Suprapubic skin (tissue), 4 donors: ENCODE results near the gene SLC7A11. TPM values are rescaled to one million over a fixed set of nuclear protein-coding genes. Genes with fewer than 3 reads are reported as not detected.

Source experiments
- DNase-seq, 2 donors: peaks; one replicate each; pipeline ENCODE4 v3.0.0-alpha.2; 2019; ENCODE audit warnings: low spot score in 2 of 2
- H3K27ac ChIP-seq: fragments of 200-600 bp; sonication (generic); one replicate; pipeline ENCODE4 v1.5.1; 2019
- H3K27me3 ChIP-seq: fragments of 200-600 bp; sonication (generic); one replicate; pipeline ENCODE4 v1.5.1; 2019
- H3K36me3 ChIP-seq: fragments of 200-600 bp; sonication (generic); one replicate; pipeline ENCODE4 v1.5.1; 2019
- H3K4me1 ChIP-seq: fragments of 200-600 bp; sonication (generic); one replicate; pipeline ENCODE4 v1.5.1; 2019
- H3K4me3 ChIP-seq: fragments of 200-600 bp; sonication (generic); one replicate; pipeline ENCODE4 v1.5.1; 2019; ENCODE audit warnings: mild to moderate bottlenecking
- H3K9me3 ChIP-seq: fragments of 200-600 bp; sonication (generic); one replicate; pipeline ENCODE4 v1.5.1; 2019
- CTCF ChIP-seq, 2 donors: fragments of 200-600 bp in 1 of 2; fragments of 450-650 bp in 1 of 2; sonication (generic) in 1 of 2; IDR thresholded peaks; one replicate each; pipeline ENCODE4 v1.5.1; 2016 to 2019; ENCODE audit warnings: antibody characterized with exemption in 2 of 2, mild to moderate bottlenecking in 1 of 2, moderate library complexity in 1 of 2
- EP300 ChIP-seq: sonication (generic); formaldehyde crosslinking; IDR thresholded peaks from one replicate; pipeline ENCODE4 v1.6.1; 2017; ENCODE audit warnings: antibody characterized with exemption
- POLR2A ChIP-seq, 2 donors: fragments of 450-650 bp; IDR thresholded peaks; one replicate each; pipeline ENCODE4 v1.6.1; 2017; ENCODE audit warnings: antibody characterized with exemption in 2 of 2, mild to moderate bottlenecking in 2 of 2, moderate library complexity in 2 of 2
- POLR2AphosphoS5 ChIP-seq, 3 donors: sonication (generic); formaldehyde crosslinking; IDR thresholded peaks; one replicate each; pipeline ENCODE4 v1.6.1; 2017; ENCODE audit warnings: antibody characterized with exemption in 3 of 3
- WGBS: methylation state at CpG from one replicate; pipeline ENCODE4 v1.1.5; 2018; 5-methylcytosine and 5-hydroxymethylcytosine counted together
- total RNA-seq, 4 donors: library from RNA; depleted of rRNA; stranded (reverse); fragments of >200 nt; gene quantifications; one replicate each; pipeline ENCODE4 v1.1.0, GENCODE V29; 2016

SLC7A11 gene
- total RNA-seq, 4 donors from 2014 or later, result 0.48 to 2.1 (median 1.2) TPM

GRCh38 chr4:138188406-138189084, 53.6 kb downstream of the SLC7A11 start:
- H3K27me3 ChIP-seq, result no peaks in the 10 kb centered on the region
- no peaks in the 10 kb centered on the region for H3K36me3 ChIP-seq
- no peak for TF ChIP-seq POLR2A (IDR thresholded peaks at IDR 0.05)
- TF ChIP-seq CTCF (IDR thresholded peaks at IDR 0.05), result no peak
- no peak for TF ChIP-seq EP300
- TF ChIP-seq POLR2AphosphoS5 (IDR thresholded peaks at IDR 0.05), result no peak
- no peak overlapping the region for H3K27ac ChIP-seq
- WGBS, result 84% methylated on average over 5 of the region's 5 CpGs
- no peak for DNase-seq
- H3K9me3 ChIP-seq, result no peaks in the 10 kb centered on the region
- H3K4me3 ChIP-seq, result no peak overlapping the region
- H3K4me1 ChIP-seq, result no peaks in the 10 kb centered on the region

GRCh38 chr4:138185859-138186645, 56.1 kb downstream of the SLC7A11 start:
- WGBS, result 88% methylated on average over 13 of the region's 13 CpGs
- no peaks in the 10 kb centered on the region for H3K36me3 ChIP-seq
- H3K9me3 ChIP-seq, result no peaks in the 10 kb centered on the region
- no peak for DNase-seq
- H3K27me3 ChIP-seq, result no peaks in the 10 kb centered on the region
- no peak overlapping the region for H3K4me3 ChIP-seq
- TF ChIP-seq POLR2A (IDR thresholded peaks at IDR 0.05) (no peak), POLR2AphosphoS5 (IDR thresholded peaks at IDR 0.05) (no peak), EP300 (no peak), CTCF (IDR thresholded peaks at IDR 0.05) (no peak)
- H3K4me1 ChIP-seq, result peaks cover 11% of the 10 kb centered on the region
- H3K27ac ChIP-seq, result no peak overlapping the region

GRCh38 chr4:138184886-138185285, 57.3 kb downstream of the SLC7A11 start:
- Histone ChIP-seq H3K9me3 (no peaks in the 10 kb centered on the region), H3K4me1 (peaks cover 11% of the 10 kb centered on the region), H3K27me3 (no peaks in the 10 kb centered on the region), H3K27ac (no peak overlapping the region), H3K4me3 (no peak overlapping the region), H3K36me3 (no peaks in the 10 kb centered on the region)
- no peak for DNase-seq
- TF ChIP-seq CTCF (IDR thresholded peaks at IDR 0.05), result no peak
- no peak for TF ChIP-seq POLR2AphosphoS5 (IDR thresholded peaks at IDR 0.05)
- TF ChIP-seq EP300, result no peak
- no peak for TF ChIP-seq POLR2A (IDR thresholded peaks at IDR 0.05)
- WGBS, result 67% methylated on average over 1 of the region's 1 CpG

- no peak for DNase-seq
- Histone ChIP-seq H3K4me3 (no peak overlapping the region), H3K9me3 (no peaks in the 10 kb centered on the region), H3K36me3 (no peaks in the 10 kb centered on the region), H3K27ac (no peak overlapping the region), H3K4me1 (peaks cover 11% of the 10 kb centered on the region), H3K27me3 (no peaks in the 10 kb centered on the region)
- TF ChIP-seq EP300, result no peak
- TF ChIP-seq CTCF (IDR thresholded peaks at IDR 0.05), result peak; percentile 36 to 50
- 48% methylated on average over 6 of the region's 6 CpGs for WGBS
Observed at GRCh38 chr4:138182838-138183426, 59.2 kb downstream of the SLC7A11 start.

GRCh38 chr4:138181287-138181686, 60.9 kb downstream of the SLC7A11 start:
- no peaks in the 10 kb centered on the region for H3K9me3 ChIP-seq
- H3K27me3 ChIP-seq, result no peaks in the 10 kb centered on the region
- no peak overlapping the region for H3K27ac ChIP-seq
- peaks cover 11% of the 10 kb centered on the region for H3K4me1 ChIP-seq
- H3K4me3 ChIP-seq, result no peak overlapping the region
- H3K36me3 ChIP-seq, result no peaks in the 10 kb centered on the region
- 53% methylated on average over 6 of the region's 6 CpGs for WGBS
- no peak for DNase-seq
- TF ChIP-seq EP300, result peak; percentile 96
- no peak for TF ChIP-seq POLR2A (IDR thresholded peaks at IDR 0.05)
